Activated T-cell treated with anti-CD3 and anti-CD28 coated beads, Interleukin-2, amount 50 U/mL, for 72 hours (primary cell): ENCODE results near the gene KIF26B. TPM values are rescaled to one million over a fixed set of nuclear protein-coding genes. Genes with fewer than 3 reads are reported as not detected.

Source experiments
- ATAC-seq, 2 donors: fragments of 150-1000 bp; cut with Tn5 transposase; replicated peaks in 1 of 2; 2 replicates each; pipeline ENCODE4 v1.10.0; 2021; ENCODE audit warnings: moderate library complexity in 2 of 2, mild to moderate bottlenecking in 1 of 2
- DNase-seq, 2 donors: peaks; one replicate each; pipeline ENCODE4 v3.0.0; 2021 to 2022; ENCODE audit warnings: mixed read lengths in 1 of 2
- H3K27ac Mint-ChIP-seq: one replicate; pipeline ENCODE4 v1.8.0; 2022; ENCODE audit warnings: mild to moderate bottlenecking, moderate library complexity, mixed read lengths
- H3K27me3 Mint-ChIP-seq: one replicate; pipeline ENCODE4 v1.8.0; 2022; ENCODE audit warnings: low read depth, mixed read lengths
- H3K36me3 Mint-ChIP-seq, 2 donors: one replicate each; pipeline ENCODE4 v1.8.0; 2022; ENCODE audit warnings: mixed read lengths in 2 of 2, mild to moderate bottlenecking in 1 of 2; ENCODE audit not compliant: insufficient read depth in 2 of 2
- H3K4me1 Mint-ChIP-seq: one replicate; pipeline ENCODE4 v1.8.0; 2022; ENCODE audit warnings: low read depth, mixed read lengths
- H3K4me3 Mint-ChIP-seq, 2 donors: one replicate each; pipeline ENCODE4 v1.8.0; 2022; ENCODE audit warnings: mild to moderate bottlenecking in 2 of 2, mixed read lengths in 2 of 2, moderate library complexity in 2 of 2
- H3K9me3 Mint-ChIP-seq, 2 donors: one replicate each; pipeline ENCODE4 v1.8.0; 2022; ENCODE audit warnings: mixed read lengths in 2 of 2
- total RNA-seq, 2 donors: library from RNA; stranded (reverse); gene quantifications; one replicate each; pipeline ENCODE4 v1.2.3, GENCODE V29; 2022

Gene KIF26B
- total RNA-seq, 2 donors from 2014 or later = 0.25 to 0.34 TPM

DNA sequence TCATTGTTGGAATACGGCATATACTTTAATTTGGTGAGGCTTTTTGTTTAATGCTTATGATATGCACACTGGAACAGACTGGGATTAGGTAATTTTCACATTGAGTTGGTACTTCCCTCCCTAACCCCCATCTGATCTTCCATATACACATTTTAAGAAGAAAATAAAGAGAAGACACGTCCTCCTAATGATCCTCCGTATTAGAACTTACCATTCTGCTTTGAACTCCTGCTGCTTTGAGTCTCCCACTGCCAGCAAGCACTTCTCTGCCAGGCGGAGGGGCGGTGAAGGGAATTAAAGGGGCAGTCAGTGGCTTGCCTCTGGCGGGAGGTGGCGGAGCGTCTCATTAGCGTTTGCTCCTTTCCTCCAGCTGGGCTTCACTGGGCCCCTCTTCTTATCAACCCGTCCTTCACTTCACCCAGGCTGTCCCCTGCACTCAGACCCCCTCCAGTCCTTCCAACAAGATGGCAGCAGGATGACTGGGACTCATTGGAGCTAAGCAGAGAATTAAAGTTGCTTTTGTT lies 433.4 kb downstream of the KIF26B start:
- Mint-ChIP-seq H3K27ac (no peak overlapping the region), H3K27me3 (no peaks in the 10 kb centered on the region), H3K36me3 (no peaks in the 10 kb centered on the region), H3K9me3 (no peaks in the 10 kb centered on the region), H3K4me3 (no peak overlapping the region), H3K4me1 (no peaks in the 10 kb centered on the region)
- DNase-seq (no peak), ATAC-seq (no peak)

DNA sequence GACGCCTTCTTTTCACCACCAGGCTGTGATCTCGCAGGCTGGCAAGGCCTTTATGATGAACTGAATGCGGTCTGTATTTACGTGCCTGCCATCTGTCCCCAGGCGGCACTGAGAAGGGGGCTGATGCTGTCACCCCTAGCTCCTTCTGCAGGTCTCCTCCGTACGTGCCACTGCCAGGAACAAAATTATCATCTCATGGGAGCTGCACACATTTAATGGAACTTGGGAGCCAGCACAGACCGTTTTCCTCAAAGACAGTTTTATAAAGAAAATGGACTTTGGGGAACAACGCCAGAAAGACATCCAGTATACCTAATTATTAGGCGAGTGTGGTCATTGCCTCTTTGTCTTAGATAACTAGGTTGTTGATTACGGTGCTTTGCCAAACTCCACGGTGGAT lies 434.5 kb downstream of the KIF26B start:
- no peaks in the 10 kb centered on the region for H3K27me3 Mint-ChIP-seq
- no peaks in the 10 kb centered on the region for H3K36me3 Mint-ChIP-seq
- H3K9me3 Mint-ChIP-seq = peaks cover 0 to 2% of the 10 kb centered on the region in 2 donors
- H3K4me1 Mint-ChIP-seq = no peaks in the 10 kb centered on the region
- no peak overlapping the region for H3K4me3 Mint-ChIP-seq
- ATAC-seq = no peak
- H3K27ac Mint-ChIP-seq = no peak overlapping the region
- no peak for DNase-seq

GRCh38 chr1:245589906-245590305 lies 435.1 kb downstream of the KIF26B start:
- DNase-seq = no peak
- H3K36me3 Mint-ChIP-seq = no peaks in the 10 kb centered on the region
- H3K27ac Mint-ChIP-seq = no peak overlapping the region
- H3K4me3 Mint-ChIP-seq = no peak overlapping the region
- H3K4me1 Mint-ChIP-seq = no peaks in the 10 kb centered on the region
- no peak for ATAC-seq
- H3K27me3 Mint-ChIP-seq = no peaks in the 10 kb centered on the region
- H3K9me3 Mint-ChIP-seq = peaks cover 0 to 2% of the 10 kb centered on the region in 2 donors

- no peak overlapping the region for H3K4me3 Mint-ChIP-seq
- H3K36me3 Mint-ChIP-seq = no peaks in the 10 kb centered on the region
- ATAC-seq (no peak), DNase-seq (no peak)
- peaks cover 0 to 2% of the 10 kb centered on the region in 2 donors for H3K9me3 Mint-ChIP-seq
- H3K27me3 Mint-ChIP-seq = no peaks in the 10 kb centered on the region
- H3K4me1 Mint-ChIP-seq = no peaks in the 10 kb centered on the region
- H3K27ac Mint-ChIP-seq = no peak overlapping the region
Measured at GRCh38 chr1:245590726-245591125, 435.9 kb downstream of the KIF26B start.

DNA sequence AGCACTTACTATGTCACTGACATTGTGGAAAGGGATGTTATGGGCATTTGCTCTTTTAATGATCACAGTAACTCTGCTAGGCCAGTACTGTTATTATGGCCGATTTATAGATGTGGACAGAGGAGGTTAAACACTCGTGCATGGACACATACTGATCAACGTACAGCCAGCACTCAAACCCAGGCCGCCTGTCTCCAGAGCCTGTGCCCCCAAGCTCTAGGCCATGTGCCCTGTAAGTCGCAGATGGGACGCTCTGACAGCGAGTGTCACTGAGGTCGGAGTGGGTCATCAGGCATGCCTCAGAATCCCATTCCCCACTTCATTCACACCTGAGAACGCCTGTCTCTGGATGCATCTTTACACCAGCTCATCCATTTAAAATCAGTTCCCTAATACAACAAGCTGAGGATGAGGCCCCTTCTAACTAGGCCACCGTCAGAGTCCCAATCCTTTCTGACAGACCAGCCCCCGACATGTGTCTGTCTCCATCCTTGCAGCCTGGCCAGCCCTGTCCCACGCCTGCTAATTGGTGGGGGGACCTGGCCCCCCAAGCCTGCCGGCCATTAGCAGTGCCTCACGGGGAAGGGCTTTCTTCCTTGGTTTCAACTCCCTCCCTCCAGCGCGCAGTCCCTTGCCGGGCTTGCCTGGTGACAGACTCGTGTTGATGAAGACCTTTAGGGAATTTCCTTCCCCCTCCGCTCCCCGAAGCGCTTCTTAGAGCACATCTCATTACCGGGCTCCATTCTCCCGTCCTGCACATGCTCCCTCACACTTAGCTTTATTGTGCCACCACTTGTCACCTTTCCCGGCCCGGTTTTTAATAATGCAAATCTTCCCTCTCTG lies 436.8 kb downstream of the KIF26B start:
- Mint-ChIP-seq H3K4me3 (no peak overlapping the region), H3K27me3 (peaks cover 7% of the 10 kb centered on the region), H3K4me1 (no peaks in the 10 kb centered on the region), H3K27ac (no peak overlapping the region), H3K36me3 (no peaks in the 10 kb centered on the region), H3K9me3 (peaks cover 0 to 7% of the 10 kb centered on the region in 2 donors)
- ATAC-seq = no peak
- DNase-seq = no peak

GRCh38 chr1:245592189-245592460 lies 437.3 kb downstream of the KIF26B start:
- peaks cover 13% of the 10 kb centered on the region for H3K27me3 Mint-ChIP-seq
- H3K9me3 Mint-ChIP-seq = peaks cover 0 to 7% of the 10 kb centered on the region in 2 donors
- no peaks in the 10 kb centered on the region for H3K4me1 Mint-ChIP-seq
- ATAC-seq (no peak), DNase-seq (no peak)
- no peak overlapping the region for H3K4me3 Mint-ChIP-seq
- H3K27ac Mint-ChIP-seq = no peak overlapping the region
- no peaks in the 10 kb centered on the region for H3K36me3 Mint-ChIP-seq

GRCh38 chr1:245598524-245599305 lies 443.9 kb downstream of the KIF26B start:
- ATAC-seq = no peak
- no peak overlapping the region for H3K4me3 Mint-ChIP-seq
- H3K36me3 Mint-ChIP-seq = no peaks in the 10 kb centered on the region
- H3K4me1 Mint-ChIP-seq = no peaks in the 10 kb centered on the region
- peaks cover 13% of the 10 kb centered on the region for H3K27me3 Mint-ChIP-seq
- no peak overlapping the region for H3K27ac Mint-ChIP-seq
- DNase-seq = no peak
- peaks cover 2 to 9% of the 10 kb centered on the region in 2 donors for H3K9me3 Mint-ChIP-seq

DNA sequence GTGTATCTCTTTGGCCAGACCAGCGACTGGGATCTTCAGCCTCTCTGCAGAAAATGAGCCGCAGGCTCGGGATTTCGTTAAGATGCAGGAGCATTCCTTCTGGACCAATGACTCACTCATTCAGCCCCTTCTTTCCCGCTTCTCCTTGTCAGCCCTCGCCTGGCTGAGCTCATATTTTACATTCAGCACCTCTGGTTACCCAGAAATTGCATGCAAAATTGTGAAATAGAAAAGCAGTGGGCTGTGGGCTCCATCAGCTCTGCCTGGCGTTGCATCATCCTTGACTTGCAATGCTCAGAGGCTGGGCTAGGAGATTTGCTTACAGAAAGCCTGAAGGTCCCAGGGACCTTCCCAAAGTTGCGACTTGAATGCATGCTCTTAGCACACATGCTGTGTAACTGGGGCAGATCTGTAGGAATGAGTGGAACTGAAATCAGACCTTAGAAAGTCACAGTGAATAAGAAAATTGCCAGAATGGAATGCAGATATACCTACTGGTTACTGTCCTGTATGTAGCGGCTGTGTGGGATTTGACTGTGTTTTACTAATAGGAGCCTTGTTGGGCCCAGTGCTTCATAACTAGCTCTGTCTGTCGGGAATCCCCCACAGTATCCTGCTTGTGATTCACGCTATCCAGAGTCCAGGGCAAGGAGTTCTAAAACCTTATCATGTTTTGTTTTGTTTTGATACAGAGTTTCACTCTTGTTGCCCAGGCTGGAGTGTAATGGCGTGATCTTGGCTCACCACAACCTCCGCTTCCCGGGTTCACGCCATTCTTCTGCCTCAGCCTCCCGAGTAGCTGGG lies 444.8 kb downstream of the KIF26B start:
- ATAC-seq = no peak
- Mint-ChIP-seq H3K27ac (no peak overlapping the region), H3K27me3 (peaks cover 13% of the 10 kb centered on the region), H3K36me3 (no peaks in the 10 kb centered on the region), H3K4me1 (no peaks in the 10 kb centered on the region), H3K9me3 (peaks cover 2 to 7% of the 10 kb centered on the region in 2 donors), H3K4me3 (no peak overlapping the region)
- DNase-seq = no peak

- Mint-ChIP-seq H3K4me3 (no peak overlapping the region), H3K27ac (no peak overlapping the region), H3K36me3 (no peaks in the 10 kb centered on the region), H3K9me3 (peaks cover 2 to 7% of the 10 kb centered on the region in 2 donors), H3K27me3 (peaks cover 13% of the 10 kb centered on the region), H3K4me1 (no peaks in the 10 kb centered on the region)
- ATAC-seq (no peak), DNase-seq (no peak)
Measured at GRCh38 chr1:245600658-245601057, 445.9 kb downstream of the KIF26B start.

DNA sequence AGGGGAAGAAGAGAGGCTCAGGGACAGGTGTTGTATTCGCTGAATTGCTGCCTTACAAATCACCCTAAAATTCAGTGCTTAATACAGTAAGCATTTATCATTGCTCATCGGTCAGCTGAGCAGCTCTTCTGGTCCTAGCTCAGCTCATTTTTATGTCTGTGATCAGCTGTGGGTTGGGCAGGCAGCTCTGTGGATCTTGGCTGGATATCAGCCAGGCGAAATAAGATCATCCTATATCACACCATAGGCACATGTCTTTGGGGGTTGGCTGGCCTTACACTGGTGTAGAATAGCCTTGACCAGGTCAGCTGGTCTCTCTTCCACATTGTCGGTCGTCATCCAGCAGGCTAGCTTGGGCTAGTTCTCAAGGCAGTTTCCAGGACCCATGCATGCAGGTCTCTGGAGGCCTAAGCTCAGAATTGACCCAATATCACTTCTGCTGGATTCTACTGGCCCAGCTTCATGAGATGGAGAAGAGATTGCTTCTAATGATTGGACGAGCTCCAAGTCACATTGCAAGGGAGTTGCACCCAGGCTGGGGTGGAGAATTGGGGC lies 448.6 kb downstream of the KIF26B start:
- no peak overlapping the region for H3K4me3 Mint-ChIP-seq
- no peaks in the 10 kb centered on the region for H3K27me3 Mint-ChIP-seq
- H3K4me1 Mint-ChIP-seq = no peaks in the 10 kb centered on the region
- H3K9me3 Mint-ChIP-seq = no peaks in the 10 kb centered on the region
- DNase-seq (no peak), ATAC-seq (no peak)
- H3K27ac Mint-ChIP-seq = no peak overlapping the region
- no peaks in the 10 kb centered on the region for H3K36me3 Mint-ChIP-seq

- H3K36me3 Mint-ChIP-seq = no peaks in the 10 kb centered on the region
- H3K27me3 Mint-ChIP-seq = peaks cover 7% of the 10 kb centered on the region
- H3K4me1 Mint-ChIP-seq = no peaks in the 10 kb centered on the region
- H3K4me3 Mint-ChIP-seq = no peak overlapping the region
- no peaks in the 10 kb centered on the region for H3K9me3 Mint-ChIP-seq
- no peak overlapping the region for H3K27ac Mint-ChIP-seq
- DNase-seq = no peak
- no peak for ATAC-seq
Measured at GRCh38 chr1:245604979-245605378, 450.2 kb downstream of the KIF26B start.

GRCh38 chr1:245605480-245606156 lies 450.8 kb downstream of the KIF26B start:
- Mint-ChIP-seq H3K4me1 (no peaks in the 10 kb centered on the region), H3K27ac (no peak overlapping the region), H3K4me3 (no peak overlapping the region), H3K36me3 (no peaks in the 10 kb centered on the region), H3K9me3 (no peaks in the 10 kb centered on the region), H3K27me3 (peaks cover 7% of the 10 kb centered on the region)
- DNase-seq (no peak), ATAC-seq (no peak)
